MM.1S (cell line): ENCODE results near the gene YTHDF1.

ENCODE experiments used
- DNase-seq: peaks from one replicate; pipeline ENCODE4 v3.0.0-alpha.2; 2015
- H2AFZ ChIP-seq: fragments of 300-600 bp; sonication (generic); 2 replicates; pipeline ENCODE4 v1.6.0; 2016; ENCODE audit warnings: antibody characterized with exemption, low read length
- H3F3A ChIP-seq: fragments of 300-600 bp; sonication (generic); 2 replicates; pipeline ENCODE4 v1.6.1; 2016; ENCODE audit warnings: mild to moderate bottlenecking, antibody characterized with exemption, low read length, moderate library complexity, mixed read lengths; ENCODE audit not compliant: insufficient read depth
- H3K27ac ChIP-seq: fragments of 300-600 bp; sonication (generic); 2 replicates; pipeline ENCODE4 v1.5.1; 2016; ENCODE audit warnings: mild to moderate bottlenecking, low read length
- H3K27me3 ChIP-seq: fragments of 300-600 bp; sonication (generic); replicated peaks from 2 replicates; pipeline ENCODE4 v1.6.0; 2016; ENCODE audit warnings: low read length; ENCODE audit not compliant: insufficient read depth
- H3K36me3 ChIP-seq: fragments of 300-600 bp; sonication (generic); replicated peaks from 2 replicates; pipeline ENCODE4 v1.6.1; 2016; ENCODE audit warnings: mild to moderate bottlenecking, low read length, mixed read lengths; ENCODE audit not compliant: insufficient read depth
- H3K4me1 ChIP-seq: fragments of 300-600 bp; sonication (generic); 2 replicates; pipeline ENCODE4 v1.6.1; 2016; ENCODE audit warnings: low read length, mixed read lengths
- H3K4me2 ChIP-seq: fragments of 300-600 bp; sonication (generic); 2 replicates; pipeline ENCODE4 v1.6.0; 2016; ENCODE audit warnings: low read depth, low read length
- H3K4me3 ChIP-seq: fragments of 300-600 bp; sonication (generic); 2 replicates; pipeline ENCODE4 v1.5.1; 2016; ENCODE audit warnings: low read length, mixed read lengths
- H3K79me2 ChIP-seq: fragments of 300-600 bp; sonication (generic); 2 replicates; pipeline ENCODE4 v1.6.1; 2016; ENCODE audit warnings: mixed run types, low read length, mixed read lengths
- H3K9ac ChIP-seq: fragments of 300-600 bp; sonication (generic); 2 replicates; pipeline ENCODE4 v1.6.1; 2016; ENCODE audit warnings: low read length, mixed read lengths
- H3K9me2 ChIP-seq: fragments of 300-600 bp; sonication (generic); replicated peaks from 2 replicates; pipeline ENCODE4 v1.6.1; 2016; ENCODE audit warnings: mild to moderate bottlenecking, low read length, mixed read lengths; ENCODE audit not compliant: insufficient read depth
- H3K9me3 ChIP-seq: fragments of 300-600 bp; sonication (generic); replicated peaks from 2 replicates; pipeline ENCODE4 v1.6.1; 2016; ENCODE audit warnings: mild to moderate bottlenecking, low read length, mixed read lengths; ENCODE audit not compliant: insufficient read depth
- H4K20me1 ChIP-seq: fragments of 300-600 bp; sonication (generic); 2 replicates; pipeline ENCODE4 v1.6.1; 2016; ENCODE audit warnings: mild to moderate bottlenecking, low read length, moderate library complexity, mixed read lengths; ENCODE audit not compliant: insufficient read depth
- EZH2 ChIP-seq: fragments of 300-600 bp; sonication (generic); optimal IDR thresholded peaks from 2 replicates; pipeline ENCODE3; 2017; ENCODE audit warnings: low read depth, mild to moderate bottlenecking, antibody characterized with exemption, low read length, mixed read lengths
- EZH2phosphoT487 ChIP-seq: fragments of 300-600 bp; sonication (generic); IDR thresholded peaks from 2 replicates; pipeline ENCODE4 v1.6.1; 2018; ENCODE audit warnings: antibody characterized with exemption, low read length
- TF ChIP-seq, protein P1 (sequence below): fragments of 300-600 bp; sonication (generic); IDR thresholded peaks from 2 replicates; pipeline ENCODE4 v1.5.1; 2016; ENCODE audit warnings: antibody characterized with exemption, low read length, mixed read lengths

The YTHDF1 gene

DNA sequence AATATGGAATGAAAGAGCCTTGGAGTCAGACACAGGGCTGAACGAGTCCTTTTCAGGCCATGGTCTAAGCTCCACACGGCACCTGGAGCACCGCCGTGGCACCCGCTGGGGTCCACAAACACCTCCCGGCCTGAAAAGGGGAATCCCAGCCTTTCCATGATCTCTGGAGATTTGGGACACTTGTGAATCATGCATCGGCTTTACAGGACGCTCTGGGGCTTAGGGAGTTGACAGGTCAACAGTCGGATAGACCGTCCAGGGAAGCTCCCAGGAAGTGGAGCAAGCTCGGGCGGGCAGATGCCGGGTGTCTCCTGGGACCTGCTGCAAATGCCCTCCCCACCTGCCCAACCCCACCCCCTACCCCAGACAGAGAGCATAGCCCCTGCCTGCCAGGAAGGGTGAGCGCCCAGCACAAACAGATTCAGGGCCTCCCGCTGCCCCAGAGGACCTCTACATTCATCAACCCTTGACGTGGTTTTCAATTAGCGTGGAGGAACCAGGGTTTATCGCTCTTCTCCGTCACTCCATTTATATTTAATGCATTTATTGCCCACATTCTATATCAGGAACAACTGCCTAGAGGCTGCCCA is 53.6 kb downstream of the YTHDF1 start:
- Histone ChIP-seq H3K27ac (no peak overlapping the region), H4K20me1 (no peaks in the 10 kb centered on the region), H3K9me3 (no peaks in the 10 kb centered on the region), H3K36me3 (no peaks in the 10 kb centered on the region), H3F3A (no peaks in the 10 kb centered on the region), H3K79me2 (no peaks in the 10 kb centered on the region), H3K27me3 (peaks cover 87% of the 10 kb centered on the region), H3K4me2 (no peak overlapping the region), H3K9me2 (no peaks in the 10 kb centered on the region), H3K9ac (no peak overlapping the region), H3K4me1 (no peaks in the 10 kb centered on the region), H3K4me3 (no peak overlapping the region), H2AFZ (no peak overlapping the region)
- DNase-seq: no peak
- no peak for TF ChIP-seq EZH2phosphoT487
- TF ChIP-seq, protein P1, sequence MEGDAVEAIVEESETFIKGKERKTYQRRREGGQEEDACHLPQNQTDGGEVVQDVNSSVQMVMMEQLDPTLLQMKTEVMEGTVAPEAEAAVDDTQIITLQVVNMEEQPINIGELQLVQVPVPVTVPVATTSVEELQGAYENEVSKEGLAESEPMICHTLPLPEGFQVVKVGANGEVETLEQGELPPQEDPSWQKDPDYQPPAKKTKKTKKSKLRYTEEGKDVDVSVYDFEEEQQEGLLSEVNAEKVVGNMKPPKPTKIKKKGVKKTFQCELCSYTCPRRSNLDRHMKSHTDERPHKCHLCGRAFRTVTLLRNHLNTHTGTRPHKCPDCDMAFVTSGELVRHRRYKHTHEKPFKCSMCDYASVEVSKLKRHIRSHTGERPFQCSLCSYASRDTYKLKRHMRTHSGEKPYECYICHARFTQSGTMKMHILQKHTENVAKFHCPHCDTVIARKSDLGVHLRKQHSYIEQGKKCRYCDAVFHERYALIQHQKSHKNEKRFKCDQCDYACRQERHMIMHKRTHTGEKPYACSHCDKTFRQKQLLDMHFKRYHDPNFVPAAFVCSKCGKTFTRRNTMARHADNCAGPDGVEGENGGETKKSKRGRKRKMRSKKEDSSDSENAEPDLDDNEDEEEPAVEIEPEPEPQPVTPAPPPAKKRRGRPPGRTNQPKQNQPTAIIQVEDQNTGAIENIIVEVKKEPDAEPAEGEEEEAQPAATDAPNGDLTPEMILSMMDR: no peak
- no peak for TF ChIP-seq EZH2

DNA sequence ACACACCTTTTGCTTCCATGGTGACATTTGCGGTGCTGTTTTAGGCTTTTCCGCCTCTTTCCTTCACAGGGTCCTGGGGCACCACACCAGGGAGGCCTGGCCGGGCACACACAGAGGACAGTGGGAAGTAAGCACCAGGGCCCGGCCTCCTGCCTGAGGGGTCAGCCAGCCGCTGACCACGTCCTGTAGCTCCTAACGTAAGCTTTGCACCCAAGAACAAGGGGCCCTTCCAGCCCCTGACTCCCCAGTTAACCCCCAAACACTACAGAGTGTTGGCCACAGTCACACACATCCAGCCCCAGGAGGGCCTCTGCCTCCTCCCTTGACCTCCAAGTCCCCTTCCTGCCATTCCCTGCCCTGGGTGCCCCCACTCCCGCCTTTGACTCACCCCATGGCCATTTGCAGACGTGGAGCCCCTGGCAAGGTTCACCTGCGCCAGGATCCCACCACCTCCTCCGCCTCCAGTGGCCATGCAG is 54.7 kb downstream of the YTHDF1 start:
- DNase-seq: no peak
- Histone ChIP-seq H3K36me3 (no peaks in the 10 kb centered on the region), H3K79me2 (no peaks in the 10 kb centered on the region), H4K20me1 (no peaks in the 10 kb centered on the region), H3K27ac (no peak overlapping the region), H3K9me3 (no peaks in the 10 kb centered on the region), H3K9me2 (no peaks in the 10 kb centered on the region), H3F3A (no peaks in the 10 kb centered on the region), H3K4me2 (no peak overlapping the region), H3K4me1 (no peaks in the 10 kb centered on the region), H3K4me3 (no peak overlapping the region), H3K9ac (no peak overlapping the region), H2AFZ (no peak overlapping the region), H3K27me3 (peaks cover 88% of the 10 kb centered on the region)
- TF ChIP-seq, protein P1: no peak
- TF ChIP-seq EZH2: no peak
- no peak for TF ChIP-seq EZH2phosphoT487

DNA sequence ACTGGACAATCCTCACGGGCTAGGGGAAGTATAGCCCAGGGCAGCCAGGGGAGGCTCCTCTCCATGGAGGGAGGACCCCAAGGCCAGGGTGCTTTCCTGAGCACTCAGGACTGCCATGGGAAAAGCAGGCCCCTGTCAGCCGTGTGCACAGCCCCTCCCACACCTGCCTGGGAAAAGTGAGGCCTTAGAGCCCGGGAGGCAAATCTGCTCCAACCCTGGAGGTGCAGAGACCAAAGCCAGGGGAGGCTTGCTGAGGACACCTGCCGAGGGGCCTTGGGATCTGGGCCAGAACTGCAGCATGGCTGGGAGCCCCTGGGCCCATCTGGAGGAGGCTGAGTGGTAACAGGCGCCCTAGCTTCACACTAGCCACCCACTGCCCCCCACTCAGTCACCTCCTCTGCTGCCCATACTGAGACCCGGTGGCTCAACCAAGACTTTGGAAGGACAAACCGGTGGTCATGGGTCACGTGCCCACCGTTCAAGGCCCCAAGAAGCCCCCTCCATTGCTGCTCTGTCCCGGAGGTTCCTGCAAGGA is 55.2 kb downstream of the YTHDF1 start:
- H3K79me2 ChIP-seq: no peaks in the 10 kb centered on the region
- peaks cover 88% of the 10 kb centered on the region for H3K27me3 ChIP-seq
- H3K9me3 ChIP-seq: no peaks in the 10 kb centered on the region
- no peaks in the 10 kb centered on the region for H3F3A ChIP-seq
- H4K20me1 ChIP-seq: no peaks in the 10 kb centered on the region
- no peak overlapping the region for H2AFZ ChIP-seq
- H3K9ac ChIP-seq: no peak overlapping the region
- DNase-seq: no peak
- no peaks in the 10 kb centered on the region for H3K9me2 ChIP-seq
- no peak overlapping the region for H3K4me2 ChIP-seq
- no peaks in the 10 kb centered on the region for H3K4me1 ChIP-seq
- TF ChIP-seq, protein P1: no peak
- TF ChIP-seq EZH2phosphoT487 (no peak), EZH2 (no peak)
- no peak overlapping the region for H3K27ac ChIP-seq
- H3K36me3 ChIP-seq: no peaks in the 10 kb centered on the region
- no peak overlapping the region for H3K4me3 ChIP-seq
